Activated T-helper 17 cell treated with anti-CD3 and anti-CD28 coated beads, Interleukin-2, amount 50 U/mL, for 72 hours (primary cell): ENCODE measurements around the gene RNF213. TPM values are rescaled to one million over a fixed set of nuclear protein-coding genes. Genes with fewer than 3 reads are reported as not detected.

ENCODE experiments used
- ATAC-seq: fragments of 150-1000 bp; cut with Tn5 transposase; replicated peaks from 2 replicates; pipeline ENCODE4 v1.10.0; 2021; ENCODE audit warnings: mild to moderate bottlenecking, moderate library complexity
- H3K27ac Mint-ChIP-seq: one replicate; pipeline ENCODE4 v1.8.0; 2022; ENCODE audit warnings: mixed read lengths
- H3K27me3 Mint-ChIP-seq: one replicate; pipeline ENCODE4 v1.8.0; 2022; ENCODE audit warnings: mixed read lengths
- H3K36me3 Mint-ChIP-seq: one replicate; pipeline ENCODE4 v1.8.0; 2022; ENCODE audit warnings: low read depth, mild to moderate bottlenecking, mixed read lengths
- H3K4me1 Mint-ChIP-seq: one replicate; pipeline ENCODE4 v1.8.0; 2022; ENCODE audit warnings: mixed read lengths
- H3K4me3 Mint-ChIP-seq: one replicate; pipeline ENCODE4 v1.8.0; 2022; ENCODE audit warnings: mild to moderate bottlenecking, mixed read lengths
- H3K9me3 Mint-ChIP-seq: one replicate; pipeline ENCODE4 v1.8.0; 2022; ENCODE audit warnings: mixed read lengths
- total RNA-seq, 2 donors: library from RNA; stranded (reverse); gene quantifications; one replicate each; pipeline ENCODE4 v1.2.3, GENCODE V29; 2022

Gene RNF213
- total RNA-seq, 2 donors from 2014 or later = 1,022 to 1,405 TPM

DNA sequence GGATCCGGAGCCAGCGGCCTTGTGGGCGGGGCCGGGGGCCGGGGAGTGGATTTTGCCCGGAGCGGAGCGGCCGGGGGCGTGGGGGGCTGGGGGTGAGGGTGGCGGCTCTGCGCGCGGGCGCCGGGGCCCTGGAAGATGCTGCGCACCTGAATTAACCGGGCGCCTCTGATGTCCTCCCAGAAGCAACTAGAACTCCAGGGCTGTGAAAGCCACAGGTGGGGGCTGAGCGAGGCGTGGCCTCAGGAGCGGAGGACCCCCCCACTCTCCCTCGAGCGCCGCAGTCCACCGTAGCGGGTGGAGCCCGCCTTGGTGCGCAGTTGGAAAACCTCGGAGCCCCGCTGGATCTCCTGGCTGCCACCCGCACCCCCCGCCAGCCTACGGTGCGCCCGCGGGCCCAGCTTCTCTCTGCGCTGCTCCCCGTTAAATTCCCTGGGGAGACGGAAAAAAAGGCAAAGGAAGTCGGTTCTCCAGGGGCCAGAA is 39.9 kb upstream of the RNF213 start:
- peak overlapping the region; percentile 73 for H3K27ac Mint-ChIP-seq

GRCh38 chr17:80221351-80222105 is 39.1 kb upstream of the RNF213 start:
- H3K27me3 Mint-ChIP-seq = no peaks in the 10 kb centered on the region
- ATAC-seq = no peak
- no peaks in the 10 kb centered on the region for H3K9me3 Mint-ChIP-seq
- H3K4me1 Mint-ChIP-seq = peaks cover 13% of the 10 kb centered on the region
- H3K27ac Mint-ChIP-seq = peak overlapping the region; percentile 73
- H3K4me3 Mint-ChIP-seq = peak overlapping the region; percentile 66
- H3K36me3 Mint-ChIP-seq = peaks cover 35% of the 10 kb centered on the region

More for the DNA sequence above, 39.9 kb upstream of the RNF213 start:
- H3K4me3 Mint-ChIP-seq = peak overlapping the region; percentile 66
- H3K9me3 Mint-ChIP-seq = no peaks in the 10 kb centered on the region
- peaks cover 43% of the 10 kb centered on the region for H3K36me3 Mint-ChIP-seq
- no peaks in the 10 kb centered on the region for H3K27me3 Mint-ChIP-seq
- ATAC-seq = no peak
- H3K4me1 Mint-ChIP-seq = peaks cover 13% of the 10 kb centered on the region

- H3K27me3 Mint-ChIP-seq = no peaks in the 10 kb centered on the region
- peak overlapping the region; percentile 29 for H3K27ac Mint-ChIP-seq
- H3K4me1 Mint-ChIP-seq = peaks cover 8% of the 10 kb centered on the region
- no peaks in the 10 kb centered on the region for H3K9me3 Mint-ChIP-seq
- peaks cover 28% of the 10 kb centered on the region for H3K36me3 Mint-ChIP-seq
- no peak overlapping the region for H3K4me3 Mint-ChIP-seq
- no peak for ATAC-seq
Measured at GRCh38 chr17:80222376-80223141, 38.1 kb upstream of the RNF213 start.

GRCh38 chr17:80223142-80223815 is 37.4 kb upstream of the RNF213 start:
- peak overlapping the region; percentile 29 for H3K27ac Mint-ChIP-seq
- H3K36me3 Mint-ChIP-seq = peaks cover 24% of the 10 kb centered on the region
- no peak for ATAC-seq
- H3K4me3 Mint-ChIP-seq = no peak overlapping the region
- no peaks in the 10 kb centered on the region for H3K27me3 Mint-ChIP-seq
- H3K4me1 Mint-ChIP-seq = peaks cover 6% of the 10 kb centered on the region
- H3K9me3 Mint-ChIP-seq = no peaks in the 10 kb centered on the region

DNA sequence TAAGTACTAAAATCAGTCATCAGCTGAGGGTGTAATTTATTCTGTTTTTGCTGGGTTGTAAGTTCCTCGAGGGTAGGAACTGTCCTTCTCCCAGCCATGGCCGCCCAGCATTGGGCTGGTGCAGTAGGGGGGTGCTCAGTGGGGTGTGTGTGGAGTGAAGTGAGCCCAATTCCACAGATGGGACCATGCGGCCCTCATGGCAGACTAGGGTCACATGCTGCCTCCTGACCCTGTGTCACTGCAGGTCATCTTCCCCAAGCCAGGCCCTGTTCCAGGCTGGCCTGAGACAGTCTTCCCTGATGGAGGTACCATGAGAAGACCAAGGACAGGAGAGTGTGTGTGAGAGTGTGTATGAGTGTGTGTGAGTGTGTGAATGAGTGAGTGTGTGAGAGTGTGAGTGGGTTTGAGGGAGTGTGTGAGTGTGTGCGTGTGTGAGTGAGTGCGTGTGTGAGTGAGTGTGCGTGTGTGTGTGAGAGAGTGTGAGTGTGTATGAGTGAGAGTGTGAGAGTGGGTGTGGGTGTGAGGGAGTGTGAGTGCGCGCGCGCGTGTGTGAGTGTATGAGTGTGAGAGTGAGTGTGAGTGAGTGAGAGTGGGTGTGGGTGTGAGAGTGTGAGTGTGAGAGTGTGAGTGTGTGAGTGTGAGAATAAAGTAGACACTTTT is 36.7 kb upstream of the RNF213 start:
- peak overlapping the region; percentile 11 for H3K27ac Mint-ChIP-seq
- no peaks in the 10 kb centered on the region for H3K27me3 Mint-ChIP-seq
- H3K9me3 Mint-ChIP-seq = no peaks in the 10 kb centered on the region
- no peak for ATAC-seq
- H3K36me3 Mint-ChIP-seq = peaks cover 17% of the 10 kb centered on the region
- no peak overlapping the region for H3K4me3 Mint-ChIP-seq
- peaks cover 6% of the 10 kb centered on the region for H3K4me1 Mint-ChIP-seq

GRCh38 chr17:80224683-80225082 is 36.0 kb upstream of the RNF213 start:
- no peak overlapping the region for H3K4me3 Mint-ChIP-seq
- peaks cover 6% of the 10 kb centered on the region for H3K4me1 Mint-ChIP-seq
- no peaks in the 10 kb centered on the region for H3K9me3 Mint-ChIP-seq
- H3K36me3 Mint-ChIP-seq = peaks cover 11% of the 10 kb centered on the region
- no peaks in the 10 kb centered on the region for H3K27me3 Mint-ChIP-seq
- ATAC-seq = no peak
- no peak overlapping the region for H3K27ac Mint-ChIP-seq

- Mint-ChIP-seq H3K36me3 (peaks cover 13% of the 10 kb centered on the region), H3K27me3 (no peaks in the 10 kb centered on the region), H3K4me1 (peaks cover 6% of the 10 kb centered on the region), H3K27ac (no peak overlapping the region), H3K9me3 (no peaks in the 10 kb centered on the region), H3K4me3 (no peak overlapping the region)
- ATAC-seq = no peak
Measured at GRCh38 chr17:80225230-80225629, 35.4 kb upstream of the RNF213 start.

DNA sequence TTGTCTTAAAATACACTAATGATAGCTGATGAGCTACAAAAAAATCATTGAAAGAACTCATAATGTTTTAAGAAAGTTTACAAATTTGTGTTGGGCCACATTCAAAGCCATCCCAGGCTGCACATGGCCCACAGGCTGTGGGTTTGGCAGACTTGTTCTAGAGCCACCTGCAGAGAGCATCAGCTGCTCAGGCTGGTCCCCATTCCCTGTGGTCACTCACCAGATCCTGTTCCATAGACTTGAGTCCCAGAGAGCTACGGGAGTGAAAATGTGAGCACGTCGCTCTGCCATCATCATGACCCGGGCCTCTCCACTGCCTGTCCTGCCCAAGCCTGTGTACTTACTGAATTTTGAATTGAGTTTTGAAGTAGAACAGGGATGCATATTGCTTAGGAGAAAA is 33.5 kb upstream of the RNF213 start:
- Mint-ChIP-seq H3K36me3 (peaks cover 30% of the 10 kb centered on the region), H3K27me3 (no peaks in the 10 kb centered on the region), H3K27ac (no peak overlapping the region), H3K9me3 (peaks cover 5% of the 10 kb centered on the region), H3K4me1 (peaks cover 6% of the 10 kb centered on the region), H3K4me3 (no peak overlapping the region)
- ATAC-seq = no peak

- ATAC-seq = no peak
- Mint-ChIP-seq H3K36me3 (peaks cover 35% of the 10 kb centered on the region), H3K27ac (no peak overlapping the region), H3K27me3 (no peaks in the 10 kb centered on the region), H3K4me3 (no peak overlapping the region), H3K4me1 (peaks cover 6% of the 10 kb centered on the region), H3K9me3 (peaks cover 9% of the 10 kb centered on the region)
Measured at GRCh38 chr17:80227666-80228065, 33.0 kb upstream of the RNF213 start.

DNA sequence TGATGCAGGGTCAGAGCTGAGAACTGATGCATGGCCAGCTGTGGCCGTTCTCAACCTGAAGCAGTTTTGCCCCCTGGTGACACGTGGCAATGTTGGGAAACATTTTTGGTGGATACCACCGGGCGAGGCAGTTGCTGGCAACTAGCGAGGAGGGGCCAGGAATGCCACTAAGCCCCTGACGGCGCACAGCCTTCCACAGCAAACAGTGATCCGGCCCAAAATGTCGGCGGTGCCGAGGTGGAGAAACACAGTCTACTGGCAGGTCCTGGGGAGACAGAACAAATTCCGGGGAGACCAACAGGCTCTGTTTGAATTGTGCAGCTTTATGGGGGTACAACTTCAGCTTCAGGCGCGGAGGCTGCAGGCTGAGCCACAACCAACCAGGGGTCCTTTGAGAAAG is 32.2 kb upstream of the RNF213 start:
- Mint-ChIP-seq H3K27me3 (no peaks in the 10 kb centered on the region), H3K4me3 (no peak overlapping the region), H3K27ac (no peak overlapping the region), H3K36me3 (peaks cover 34% of the 10 kb centered on the region), H3K4me1 (peaks cover 6% of the 10 kb centered on the region), H3K9me3 (peaks cover 13% of the 10 kb centered on the region)
- no peak for ATAC-seq

GRCh38 chr17:80229011-80229410 is 31.6 kb upstream of the RNF213 start:
- Mint-ChIP-seq H3K4me3 (no peak overlapping the region), H3K27me3 (no peaks in the 10 kb centered on the region), H3K4me1 (peaks cover 3% of the 10 kb centered on the region), H3K27ac (no peak overlapping the region), H3K36me3 (peaks cover 39% of the 10 kb centered on the region), H3K9me3 (peaks cover 13% of the 10 kb centered on the region)
- ATAC-seq = no peak

DNA sequence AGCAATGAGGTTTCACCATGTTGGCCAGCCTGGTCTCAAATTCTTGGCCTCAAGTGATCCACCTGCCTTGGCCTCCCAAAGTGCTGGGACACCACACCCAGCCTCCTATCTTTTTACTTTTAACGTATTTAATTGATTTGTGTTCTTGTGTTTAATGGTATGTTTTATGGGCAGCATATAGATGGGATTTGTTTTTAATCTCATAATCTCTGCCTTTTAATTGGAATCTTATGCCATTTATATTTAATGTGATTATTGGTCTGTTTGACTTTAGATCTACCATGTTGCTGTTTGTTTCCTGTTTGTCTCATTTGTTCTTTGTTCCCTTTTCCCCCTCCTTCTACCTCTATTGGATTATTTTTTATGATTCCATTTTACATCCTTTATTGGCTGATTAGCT is 28.2 kb upstream of the RNF213 start:
- no peaks in the 10 kb centered on the region for H3K27me3 Mint-ChIP-seq
- no peak overlapping the region for H3K4me3 Mint-ChIP-seq
- H3K36me3 Mint-ChIP-seq = peaks cover 71% of the 10 kb centered on the region
- H3K9me3 Mint-ChIP-seq = peaks cover 13% of the 10 kb centered on the region
- no peak for ATAC-seq
- H3K4me1 Mint-ChIP-seq = no peaks in the 10 kb centered on the region
- H3K27ac Mint-ChIP-seq = no peak overlapping the region

- H3K4me3 Mint-ChIP-seq = no peak overlapping the region
- H3K9me3 Mint-ChIP-seq = peaks cover 13% of the 10 kb centered on the region
- H3K36me3 Mint-ChIP-seq = peaks cover 79% of the 10 kb centered on the region
- H3K27ac Mint-ChIP-seq = no peak overlapping the region
- no peaks in the 10 kb centered on the region for H3K4me1 Mint-ChIP-seq
- ATAC-seq = no peak
- no peaks in the 10 kb centered on the region for H3K27me3 Mint-ChIP-seq
Measured at GRCh38 chr17:80233202-80233601, 27.4 kb upstream of the RNF213 start.

GRCh38 chr17:80236911-80237310 is 23.7 kb upstream of the RNF213 start:
- Mint-ChIP-seq H3K4me3 (no peak overlapping the region), H3K27ac (no peak overlapping the region), H3K9me3 (peaks cover 8% of the 10 kb centered on the region), H3K27me3 (no peaks in the 10 kb centered on the region), H3K36me3 (peaks cover 76% of the 10 kb centered on the region), H3K4me1 (no peaks in the 10 kb centered on the region)
- ATAC-seq = no peak
